Stimulated activated CD8-positive, alpha-beta memory T cell treated with anti-CD3 and anti-CD28 coated beads, Interleukin-15, amount 100 ng/mL, for 4 hours (primary cell): ENCODE data around the gene MYBPHL.

Source experiments
- DNase-seq, 2 donors: peaks; one replicate each; pipeline ENCODE4 v3.0.0-alpha.2; 2020; ENCODE audit warnings: low read depth in 2 of 2

The MYBPHL gene

GRCh38 chr1:109265741-109266330 is 41.0 kb downstream of the MYBPHL start:
- no peak for DNase-seq

GRCh38 chr1:109265016-109265415 is 41.8 kb downstream of the MYBPHL start:
- no peak for DNase-seq

- no peak for DNase-seq
These were observed 42.4 kb downstream of the MYBPHL start for GRCh38 chr1:109264379-109264755.

- peak; percentile 29 to 42 for DNase-seq
These were observed 43.0 kb downstream of the MYBPHL start for GRCh38 chr1:109263597-109264378.

GRCh38 chr1:109263234-109263596 is 43.6 kb downstream of the MYBPHL start:
- DNase-seq: no peak

- no peak for DNase-seq
These were observed 44.4 kb downstream of the MYBPHL start for GRCh38 chr1:109262231-109263055.

- no peak for DNase-seq
These were observed 45.2 kb downstream of the MYBPHL start for GRCh38 chr1:109261578-109261977.

GRCh38 chr1:109261006-109261405 is 45.8 kb downstream of the MYBPHL start:
- no peak for DNase-seq

- no peak for DNase-seq
These were observed 46.9 kb downstream of the MYBPHL start for GRCh38 chr1:109259674-109260557.

GRCh38 chr1:109258481-109259466 is 48.0 kb downstream of the MYBPHL start:
- DNase-seq: no peak

- DNase-seq: no peak
These were observed 49.0 kb downstream of the MYBPHL start for GRCh38 chr1:109257682-109258421.

GRCh38 chr1:109256971-109257681 is 49.7 kb downstream of the MYBPHL start:
- DNase-seq: no peak

GRCh38 chr1:109256085-109256484 is 50.7 kb downstream of the MYBPHL start:
- no peak for DNase-seq

GRCh38 chr1:109255678-109256077 is 51.1 kb downstream of the MYBPHL start:
- no peak for DNase-seq

- DNase-seq: no peak
These were observed 51.6 kb downstream of the MYBPHL start for GRCh38 chr1:109255097-109255651.

- DNase-seq: no peak
These were observed 52.2 kb downstream of the MYBPHL start for GRCh38 chr1:109254621-109255096.

- no peak for DNase-seq
These were observed 52.8 kb downstream of the MYBPHL start for GRCh38 chr1:109253803-109254620.
